T-cell (primary cell): ENCODE results near the gene SLC35A1. TPM values are rescaled to one million over a fixed set of nuclear protein-coding genes. Genes with fewer than 3 reads are reported as not detected.

Source experiments
- ATAC-seq, 4 experiments: fragments of 200-7000 bp in 3 of 4; fragments of 150-1000 bp in 1 of 4; cut with Tn5 transposase; replicated peaks in 1 of 4; 1 replicate in 3 of 4; 2 replicates in 1 of 4; pipeline ENCODE4 v1.10.0; 2021; ENCODE audit warnings: moderate library complexity in 3 of 4, mild to moderate bottlenecking in 2 of 4, moderate number of reproducible peaks in 1 of 4
- CTCF ChIA-PET, 2 donors: fragments of 300-600 bp; sonication (Branson Sonifier 250); formaldehyde crosslinking; loops; one replicate each; lab custom pipeline; 2022; ENCODE audit warnings: antibody characterized with exemption in 2 of 2; lab: Charles Lee
- POLR2A ChIA-PET, 2 donors: fragments of 300-600 bp; sonication (Branson Sonifier 250); formaldehyde crosslinking; loops; one replicate each; lab custom pipeline; 2022; ENCODE audit warnings: antibody characterized with exemption in 2 of 2; lab: Charles Lee
- DNase-seq, 35 experiments: peaks; one replicate each; pipeline versions ENCODE4 v3.0.0 to v3.0.0-alpha.2; 2013 to 2023
- H3K27ac ChIP-seq: one replicate; pipeline ENCODE4 v1.5.1; 2013; ENCODE audit warnings: low read length
- H3K27me3 ChIP-seq, 2 experiments: replicated peaks in 1 of 2; 1 replicate in 1 of 2; 2 replicates in 1 of 2; pipeline versions ENCODE4 v1.6.1 to v1.7.0; 2013; ENCODE audit warnings: low read length in 1 of 2, mixed read lengths in 1 of 2; ENCODE audit not compliant: control insufficient read depth in 2 of 2, insufficient read depth in 2 of 2; ENCODE audit errors: extremely low read depth in 1 of 2
- H3K36me3 ChIP-seq, 2 donors: 1 replicate in 1 of 2; 2 replicates in 1 of 2; pipeline versions ENCODE4 v1.6.1 to v1.7.0; 2013; ENCODE audit warnings: low read length in 1 of 2; ENCODE audit not compliant: control insufficient read depth in 2 of 2, insufficient read depth in 1 of 2; ENCODE audit errors: extremely low read depth in 1 of 2
- H3K4me1 ChIP-seq, 2 experiments: 1 replicate in 1 of 2; 2 replicates in 1 of 2; pipeline versions ENCODE4 v1.6.1 to v1.7.0; 2013; ENCODE audit warnings: low read length in 2 of 2, mixed read lengths in 1 of 2; ENCODE audit not compliant: insufficient read depth in 2 of 2, control insufficient read depth in 1 of 2; ENCODE audit errors: extremely low read depth in 1 of 2
- H3K4me3 ChIP-seq, 2 donors: 1 replicate in 1 of 2; 2 replicates in 1 of 2; pipeline versions ENCODE4 v1.5.1 to v1.7.0; 2013; ENCODE audit warnings: mild to moderate bottlenecking in 2 of 2, low read length in 1 of 2, moderate library complexity in 1 of 2; ENCODE audit not compliant: control insufficient read depth in 1 of 2; ENCODE audit errors: extremely low read depth in 1 of 2
- H3K9me3 ChIP-seq: 2 replicates; pipeline ENCODE4 v1.7.0; 2013
- H3K27ac Mint-ChIP-seq, 2 donors: one replicate each; pipeline ENCODE4 v1.8.0; 2020 to 2021; ENCODE audit warnings: mild to moderate bottlenecking in 2 of 2, mixed read lengths in 2 of 2
- H3K27me3 Mint-ChIP-seq, 2 donors: one replicate each; pipeline ENCODE4 v1.8.0; 2021 to 2022; ENCODE audit warnings: mixed read lengths in 2 of 2
- H3K36me3 Mint-ChIP-seq: one replicate; pipeline ENCODE4 v1.8.0; 2021; ENCODE audit warnings: mixed read lengths
- H3K4me1 Mint-ChIP-seq, 3 donors: one replicate each; pipeline ENCODE4 v1.8.0; 2020 to 2022; ENCODE audit warnings: mixed read lengths in 3 of 3, mild to moderate bottlenecking in 1 of 3
- H3K4me3 Mint-ChIP-seq, 3 donors: one replicate each; pipeline ENCODE4 v1.8.0; 2020 to 2022; ENCODE audit warnings: mild to moderate bottlenecking in 3 of 3, mixed read lengths in 3 of 3, moderate library complexity in 3 of 3
- H3K9me3 Mint-ChIP-seq, 3 donors: one replicate each; pipeline ENCODE4 v1.8.0; 2020 to 2022; ENCODE audit warnings: mixed read lengths in 3 of 3
- WGBS: methylation state at CpG from one replicate; pipeline ENCODE4 v1.1.5; 2013; ENCODE audit warnings: missing lambda C conversion rate; ENCODE audit not compliant: insufficient coverage; 5-methylcytosine and 5-hydroxymethylcytosine counted together
- total RNA-seq, 35 experiments: library from RNA in 6 of 35; stranded (reverse) in 6 of 35; fragments of 120-200 nt in 1 of 35; gene quantifications; one replicate each; pipeline versions ENCODE4 v1.2.1 to v1.2.4 and lab custom pipeline; 2013 to 2026

Gene SLC35A1
- total RNA-seq, 5 donors from 2014 or later (not counting 1 experiment from before 2014, with no cell fraction given), result 11.2 to 18.9 (median 18.7) TPM

DNA sequence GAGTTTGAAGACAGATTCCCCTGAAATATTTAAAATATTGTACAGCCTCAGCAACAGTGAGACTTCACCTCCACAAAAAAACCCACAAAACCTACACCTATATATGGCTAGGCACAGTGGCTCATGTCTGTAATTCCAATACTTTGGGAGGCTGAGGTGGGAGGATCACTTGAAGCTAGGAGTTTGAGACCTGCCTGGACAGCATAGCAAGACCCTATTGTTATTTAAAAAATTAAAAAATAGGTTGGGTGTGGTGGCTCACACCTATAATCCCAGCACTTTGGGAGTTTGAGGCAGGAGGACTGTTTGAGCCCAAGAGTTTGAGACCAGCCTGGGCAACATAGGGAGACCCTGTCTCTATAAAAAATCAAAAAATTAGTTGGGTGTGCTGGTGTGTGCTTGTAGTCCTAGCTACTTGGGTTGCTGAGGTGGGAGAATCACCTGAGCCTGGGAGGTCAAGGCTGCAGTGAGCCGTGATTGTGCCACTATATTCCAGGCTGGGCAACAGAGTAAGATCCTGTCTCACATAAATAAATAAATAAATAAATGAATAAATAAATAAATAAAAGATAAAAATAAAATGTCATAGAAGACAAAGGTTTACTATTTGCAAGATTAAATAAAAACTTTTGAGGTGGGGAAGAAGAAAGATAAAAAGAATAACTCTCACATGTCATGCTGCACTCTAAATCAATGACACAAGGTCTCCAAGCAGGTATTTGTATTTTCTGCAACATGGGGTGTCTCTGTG, 65.9 kb downstream of the SLC35A1 start:
- Mint-ChIP-seq H3K4me3 (no peak overlapping the region), H3K27ac (no peak overlapping the region), H3K36me3 (peaks cover 55% of the 10 kb centered on the region), H3K27me3 (no peaks in the 10 kb centered on the region), H3K4me1 (peaks cover 2 to 14% (median 5%) of the 10 kb centered on the region in 3 donors), H3K9me3 (peaks cover 0 to 5% (median 0%) of the 10 kb centered on the region in 3 donors)
- no CpG with 5 or more reads among the region's 1 CpG for WGBS
- no peak for DNase-seq
- Histone ChIP-seq H3K9me3 (no peaks in the 10 kb centered on the region), H3K36me3 (peaks cover 6 to 35% of the 10 kb centered on the region in 2 donors), H3K27me3 (no peaks in the 10 kb centered on the region), H3K27ac (no peak overlapping the region), H3K4me1 (no peaks in the 10 kb centered on the region), H3K4me3 (no peak overlapping the region)
- ChIA-PET POLR2A (no interaction called here), CTCF (no interaction called here)
- no peak for ATAC-seq

DNA sequence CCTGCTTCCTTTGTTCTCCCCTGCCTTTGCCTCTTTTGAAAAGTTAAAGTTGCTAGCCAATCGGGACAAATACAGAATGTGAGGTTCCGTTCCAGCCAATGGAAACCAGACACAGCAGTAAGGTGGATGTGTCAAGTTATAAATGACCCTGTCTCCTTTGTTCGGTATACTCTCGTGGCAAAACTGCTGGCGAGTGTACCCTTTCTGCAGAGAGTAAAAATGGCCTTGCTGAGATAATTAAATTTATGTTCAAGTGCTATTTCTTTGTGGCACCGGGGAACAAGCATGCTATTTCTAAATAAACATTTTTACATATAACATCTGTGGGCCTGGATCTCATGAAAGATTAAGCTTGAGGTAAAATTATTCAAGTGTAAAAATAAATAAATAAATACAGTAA, 66.8 kb downstream of the SLC35A1 start:
- Mint-ChIP-seq H3K9me3 (peaks cover 0 to 5% (median 0%) of the 10 kb centered on the region in 3 donors), H3K27ac (no peak overlapping the region), H3K4me1 (peaks cover 2 to 9% (median 5%) of the 10 kb centered on the region in 3 donors), H3K36me3 (peaks cover 59% of the 10 kb centered on the region), H3K27me3 (no peaks in the 10 kb centered on the region), H3K4me3 (no peak overlapping the region)
- H3K27me3 ChIP-seq, result no peaks in the 10 kb centered on the region
- ATAC-seq (no peak), DNase-seq (no peak)
- H3K36me3 ChIP-seq, result peaks cover 6 to 41% of the 10 kb centered on the region in 2 donors
- CTCF ChIA-PET, result no interaction called here
- H3K4me3 ChIP-seq, result no peak overlapping the region
- POLR2A ChIA-PET, result no interaction called here
- no peaks in the 10 kb centered on the region for H3K9me3 ChIP-seq
- no peak overlapping the region for H3K27ac ChIP-seq
- no peaks in the 10 kb centered on the region for H3K4me1 ChIP-seq
- 90% methylated on average over 2 of the region's 6 CpGs for WGBS

DNA sequence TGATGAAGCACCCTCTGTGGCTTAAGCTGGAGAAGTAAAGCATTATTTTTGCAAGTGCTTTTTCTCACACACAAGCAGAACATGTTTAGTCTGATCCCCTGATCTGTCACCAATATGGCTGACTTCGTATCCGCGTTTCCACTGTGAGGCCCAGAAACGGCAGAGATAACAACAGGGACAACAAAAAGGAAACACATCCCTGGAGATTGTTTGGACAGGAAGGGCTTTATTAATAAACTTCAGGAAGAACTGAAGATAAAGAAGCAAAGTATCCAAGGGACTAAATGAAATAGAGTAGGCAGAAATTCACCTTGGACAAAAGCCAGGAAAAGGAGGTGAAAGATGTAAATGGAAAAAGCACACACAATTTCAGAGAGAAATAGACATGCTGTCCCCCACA, 67.8 kb downstream of the SLC35A1 start:
- 100% methylated on average over 1 of the region's 4 CpGs for WGBS
- peaks cover 0 to 5% (median 0%) of the 10 kb centered on the region in 3 donors for H3K9me3 Mint-ChIP-seq
- ChIA-PET CTCF (interaction anchor here in 1 of 2 donors (0.6 kb wide), 1 partner anchor 218 kb away, joined by 3 read pairs; no protein-coding TSS in a partner anchor), POLR2A (no interaction called here)
- Histone ChIP-seq H3K9me3 (no peaks in the 10 kb centered on the region), H3K27ac (no peak overlapping the region), H3K4me3 (no peak overlapping the region), H3K27me3 (no peaks in the 10 kb centered on the region), H3K36me3 (peaks cover 6 to 48% of the 10 kb centered on the region in 2 donors), H3K4me1 (no peaks in the 10 kb centered on the region)
- H3K36me3 Mint-ChIP-seq, result peaks cover 61% of the 10 kb centered on the region
- DNase-seq (no peak), ATAC-seq (no peak)
- H3K27me3 Mint-ChIP-seq, result no peaks in the 10 kb centered on the region
- no peak overlapping the region for H3K27ac Mint-ChIP-seq
- peaks cover 2 to 7% (median 5%) of the 10 kb centered on the region in 3 donors for H3K4me1 Mint-ChIP-seq
- no peak overlapping the region for H3K4me3 Mint-ChIP-seq

DNA sequence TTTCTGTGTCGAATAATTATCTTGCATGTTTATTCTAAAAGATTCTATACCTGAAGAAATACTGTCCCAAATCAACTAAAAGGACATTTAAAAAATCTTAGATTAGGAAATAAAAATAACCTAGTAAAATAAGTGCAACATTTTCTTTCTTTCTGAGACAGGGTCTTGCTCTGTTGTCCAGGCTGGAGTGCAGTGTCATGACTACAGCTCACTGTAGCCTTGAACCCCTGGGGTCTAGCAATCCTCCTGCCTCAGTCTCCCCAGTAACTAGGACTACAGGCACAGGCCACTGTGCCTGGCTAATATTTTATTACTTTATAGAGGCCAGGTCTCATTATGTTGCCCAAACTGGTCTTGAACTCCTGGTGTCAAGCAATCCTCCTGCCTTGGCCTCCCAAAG, 68.3 kb downstream of the SLC35A1 start:
- H3K27ac Mint-ChIP-seq, result no peak overlapping the region
- H3K36me3 ChIP-seq, result peaks cover 6 to 50% of the 10 kb centered on the region in 2 donors
- H3K27me3 ChIP-seq, result no peaks in the 10 kb centered on the region
- peaks cover 67% of the 10 kb centered on the region for H3K36me3 Mint-ChIP-seq
- no peaks in the 10 kb centered on the region for H3K9me3 ChIP-seq
- no peak overlapping the region for H3K4me3 ChIP-seq
- peaks cover 2 to 7% (median 5%) of the 10 kb centered on the region in 3 donors for H3K4me1 Mint-ChIP-seq
- ATAC-seq, result no peak
- no peaks in the 10 kb centered on the region for H3K27me3 Mint-ChIP-seq
- no peak overlapping the region for H3K27ac ChIP-seq
- ChIA-PET POLR2A (no interaction called here), CTCF (no interaction called here)
- H3K4me1 ChIP-seq, result no peaks in the 10 kb centered on the region
- no peak for DNase-seq
- H3K4me3 Mint-ChIP-seq, result no peak overlapping the region
- no CpG with 5 or more reads among the region's 1 CpG for WGBS
- peaks cover 0 to 5% (median 0%) of the 10 kb centered on the region in 3 donors for H3K9me3 Mint-ChIP-seq

DNA sequence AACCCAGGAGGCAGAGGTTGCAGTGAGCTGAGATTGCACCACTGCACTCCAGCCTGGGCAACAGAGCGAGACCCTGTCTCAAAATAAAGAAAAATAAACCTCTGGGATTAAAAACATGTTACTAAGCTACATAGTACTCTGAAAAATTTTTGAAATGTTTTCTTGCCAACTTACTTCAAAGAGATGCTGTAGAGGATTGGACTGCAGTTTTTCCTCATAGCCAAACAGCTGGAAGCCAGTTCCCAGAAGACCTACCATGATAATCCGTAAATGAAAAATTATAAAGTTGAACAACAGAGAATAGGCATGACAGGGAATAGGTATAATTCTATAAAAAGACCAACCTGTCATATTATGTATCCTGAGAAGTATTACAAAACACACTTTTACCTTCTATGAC, 69.0 kb downstream of the SLC35A1 start:
- H3K36me3 Mint-ChIP-seq, result peaks cover 69% of the 10 kb centered on the region
- POLR2A ChIA-PET, result no interaction called here
- no peak for DNase-seq
- peaks cover 0 to 5% (median 0%) of the 10 kb centered on the region in 3 donors for H3K9me3 Mint-ChIP-seq
- no peak overlapping the region for H3K27ac Mint-ChIP-seq
- H3K36me3 ChIP-seq, result peaks cover 6 to 51% of the 10 kb centered on the region in 2 donors
- no peaks in the 10 kb centered on the region for H3K27me3 ChIP-seq
- H3K27me3 Mint-ChIP-seq, result no peaks in the 10 kb centered on the region
- CTCF ChIA-PET, result interaction anchor here in 1 of 2 donors (0.6 kb wide), 1 partner anchor 8 kb away, joined by 6 read pairs; no protein-coding TSS in a partner anchor
- WGBS, result no CpG with 5 or more reads among the region's 2 CpGs
- peaks cover 2 to 7% (median 5%) of the 10 kb centered on the region in 3 donors for H3K4me1 Mint-ChIP-seq
- H3K4me1 ChIP-seq, result no peaks in the 10 kb centered on the region
- H3K9me3 ChIP-seq, result no peaks in the 10 kb centered on the region
- ATAC-seq, result no peak
- no peak overlapping the region for H3K4me3 Mint-ChIP-seq
- no peak overlapping the region for H3K27ac ChIP-seq
- H3K4me3 ChIP-seq, result no peak overlapping the region

DNA sequence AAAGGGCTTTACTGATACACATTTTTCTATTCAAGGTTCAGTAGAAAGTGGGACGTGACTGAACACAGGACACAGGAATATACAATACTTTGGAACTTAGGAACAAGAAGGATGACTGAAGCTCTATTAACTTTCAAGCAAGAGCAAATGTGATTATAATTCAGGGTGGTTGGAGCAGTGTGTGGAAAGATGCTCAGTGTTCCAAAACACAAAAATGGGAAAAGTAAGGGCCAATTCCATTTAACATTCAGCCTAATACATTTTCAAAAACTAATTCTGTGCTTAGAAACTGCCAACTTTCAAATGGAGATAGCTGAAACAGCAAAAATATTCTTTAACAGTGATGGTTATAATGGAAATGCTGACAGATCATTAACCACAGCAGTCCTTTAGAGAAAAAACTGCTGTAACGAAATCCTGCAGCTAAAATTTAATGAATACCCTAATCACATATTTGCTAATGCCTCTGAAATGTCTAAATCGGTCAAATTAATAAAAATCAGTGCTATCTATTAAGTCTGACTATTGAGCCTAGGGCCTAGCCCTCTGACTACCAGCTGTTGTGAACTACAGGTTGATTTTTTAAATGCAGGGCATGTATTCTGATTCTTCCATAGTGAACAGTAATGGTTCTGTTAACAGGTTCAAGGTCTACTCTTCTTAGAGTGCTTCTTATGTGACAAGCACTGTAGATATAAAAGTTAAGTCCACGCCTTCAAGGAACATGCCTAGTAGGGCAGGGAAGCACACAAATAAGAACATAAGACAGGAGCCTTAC, 71.1 kb downstream of the SLC35A1 start:
- Mint-ChIP-seq H3K27me3 (no peaks in the 10 kb centered on the region), H3K4me1 (no peaks in the 10 kb centered on the region), H3K4me3 (no peak overlapping the region), H3K9me3 (peaks cover 0 to 5% (median 0%) of the 10 kb centered on the region in 3 donors), H3K36me3 (peaks cover 64% of the 10 kb centered on the region), H3K27ac (no peak overlapping the region)
- ChIA-PET CTCF (interaction anchor here in 1 of 2 donors (0.6 kb wide), 1 partner anchor 12 kb away, joined by 6 read pairs; no protein-coding TSS in a partner anchor), POLR2A (interaction anchor here in 1 of 2 donors (0.6 kb wide), 1 partner anchor 99 kb away, joined by 3 read pairs; no protein-coding TSS in a partner anchor)
- H3K27ac ChIP-seq, result no peak overlapping the region
- DNase-seq, result no peak
- H3K4me3 ChIP-seq, result no peak overlapping the region
- H3K27me3 ChIP-seq, result no peaks in the 10 kb centered on the region
- peaks cover 6 to 56% of the 10 kb centered on the region in 2 donors for H3K36me3 ChIP-seq
- H3K4me1 ChIP-seq, result no peaks in the 10 kb centered on the region
- WGBS, result 100% methylated on average over 2 of the region's 4 CpGs
- no peak for ATAC-seq
- H3K9me3 ChIP-seq, result no peaks in the 10 kb centered on the region
